Neuron (in vitro differentiated cells): ENCODE measurements around the gene PML.
"Not testable (repeated sequence)": the region's sequence is repeated elsewhere in the genome, so short reads cannot be mapped to it uniquely, and the experiment has no call there.

Experiments
- H2AFZ ChIP-seq: one replicate; pipeline ENCODE4 v1.6.1; 2013; ENCODE audit warnings: low read depth, mild to moderate bottlenecking, inconsistent platforms, low read length, moderate library complexity
- H3K27me3 ChIP-seq: one replicate; pipeline ENCODE4 v1.6.1; 2013; ENCODE audit warnings: low read length; ENCODE audit not compliant: insufficient read depth
- H3K36me3 ChIP-seq: one replicate; pipeline ENCODE4 v1.6.1; 2013; ENCODE audit warnings: low read length; ENCODE audit not compliant: insufficient read depth
- H3K4me1 ChIP-seq: one replicate; pipeline ENCODE4 v1.6.1; 2013; ENCODE audit warnings: low read length; ENCODE audit not compliant: insufficient read depth
- H3K4me3 ChIP-seq: 2 replicates; pipeline ENCODE4 v1.5.1; 2013; ENCODE audit warnings: mild to moderate bottlenecking, low read length, moderate library complexity
- H3K9me3 ChIP-seq: one replicate; pipeline ENCODE4 v1.6.1; 2013; ENCODE audit warnings: low read length

Gene PML

GRCh38 chr15:73952913-73953750, 41.4 kb upstream of the PML start:
- Histone ChIP-seq H3K9me3 (no peaks in the 10 kb centered on the region), H3K27me3 (peaks cover 9% of the 10 kb centered on the region), H3K4me1 (peaks cover 23% of the 10 kb centered on the region), H2AFZ (no peak overlapping the region), H3K36me3 (peaks cover 3% of the 10 kb centered on the region), H3K4me3 (no peak overlapping the region)

GRCh38 chr15:73954188-73955145, 40.0 kb upstream of the PML start:
- Histone ChIP-seq H3K36me3 (peaks cover 3% of the 10 kb centered on the region), H3K4me3 (no peak overlapping the region), H3K9me3 (no peaks in the 10 kb centered on the region), H3K4me1 (peaks cover 23% of the 10 kb centered on the region), H2AFZ (no peak overlapping the region), H3K27me3 (peaks cover 9% of the 10 kb centered on the region)

- Histone ChIP-seq H3K4me1 (peaks cover 23% of the 10 kb centered on the region), H3K4me3 (no peak overlapping the region), H3K36me3 (no peaks in the 10 kb centered on the region)
These were observed 39.2 kb upstream of the PML start for GRCh38 chr15:73955326-73955725.

GRCh38 chr15:73955861-73956742, 38.4 kb upstream of the PML start:
- Histone ChIP-seq H3K36me3 (no peaks in the 10 kb centered on the region), H2AFZ (no peak overlapping the region), H3K4me3 (no peak overlapping the region), H3K9me3 (no peaks in the 10 kb centered on the region), H3K27me3 (peaks cover 9% of the 10 kb centered on the region), H3K4me1 (peaks cover 20% of the 10 kb centered on the region)

More at GRCh38 chr15:73955326-73955725, 39.2 kb upstream of the PML start:
- H3K9me3 ChIP-seq, result no peaks in the 10 kb centered on the region
- H3K27me3 ChIP-seq, result peaks cover 9% of the 10 kb centered on the region
- H2AFZ ChIP-seq, result no peak overlapping the region

GRCh38 chr15:73956743-73957135, 37.8 kb upstream of the PML start:
- Histone ChIP-seq H3K4me3 (no peak overlapping the region), H3K27me3 (peaks cover 9% of the 10 kb centered on the region), H2AFZ (no peak overlapping the region), H3K9me3 (no peaks in the 10 kb centered on the region), H3K36me3 (no peaks in the 10 kb centered on the region), H3K4me1 (peaks cover 14% of the 10 kb centered on the region)

GRCh38 chr15:73957276-73957675, 37.2 kb upstream of the PML start:
- Histone ChIP-seq H3K36me3 (no peaks in the 10 kb centered on the region), H3K4me1 (peaks cover 9% of the 10 kb centered on the region), H2AFZ (no peak overlapping the region), H3K4me3 (no peak overlapping the region), H3K27me3 (peaks cover 9% of the 10 kb centered on the region), H3K9me3 (no peaks in the 10 kb centered on the region)

GRCh38 chr15:73957785-73958184, 36.7 kb upstream of the PML start:
- Histone ChIP-seq H3K9me3 (no peaks in the 10 kb centered on the region), H3K4me3 (no peak overlapping the region), H3K4me1 (peaks cover 6% of the 10 kb centered on the region), H2AFZ (no peak overlapping the region), H3K27me3 (peaks cover 9% of the 10 kb centered on the region), H3K36me3 (no peaks in the 10 kb centered on the region)

- H3K4me1 ChIP-seq, result no peaks in the 10 kb centered on the region
- H3K27me3 ChIP-seq, result peaks cover 9% of the 10 kb centered on the region
- H3K9me3 ChIP-seq, result no peaks in the 10 kb centered on the region
- H2AFZ ChIP-seq, result no peak overlapping the region
- no peaks in the 10 kb centered on the region for H3K36me3 ChIP-seq
- no peak overlapping the region for H3K4me3 ChIP-seq
These were observed 35.4 kb upstream of the PML start for GRCh38 chr15:73959012-73959581.

- H3K36me3 ChIP-seq, result no peaks in the 10 kb centered on the region
These were observed 34.7 kb upstream of the PML start for GRCh38 chr15:73959801-73960200.

GRCh38 chr15:73960472-73961070, 33.9 kb upstream of the PML start:
- not testable (repeated sequence) for H3K27me3 ChIP-seq, H2AFZ ChIP-seq, H3K9me3 ChIP-seq, H3K4me3 ChIP-seq, H3K36me3 ChIP-seq, H3K4me1 ChIP-seq

More at GRCh38 chr15:73959801-73960200, 34.7 kb upstream of the PML start:
- Histone ChIP-seq H3K4me1 (no peaks in the 10 kb centered on the region), H3K4me3 (no peak overlapping the region), H3K9me3 (no peaks in the 10 kb centered on the region), H3K27me3 (peaks cover 9% of the 10 kb centered on the region), H2AFZ (no peak overlapping the region)

GRCh38 chr15:73962433-73962832, 32.1 kb upstream of the PML start:
- no peak overlapping the region for H3K4me3 ChIP-seq
- H3K27me3 ChIP-seq, result peaks cover 5% of the 10 kb centered on the region
- no peaks in the 10 kb centered on the region for H3K36me3 ChIP-seq
- no peak overlapping the region for H2AFZ ChIP-seq
- H3K9me3 ChIP-seq, result no peaks in the 10 kb centered on the region
- H3K4me1 ChIP-seq, result peaks cover 11% of the 10 kb centered on the region

GRCh38 chr15:73964736-73965093, 29.8 kb upstream of the PML start:
- no peaks in the 10 kb centered on the region for H3K9me3 ChIP-seq
- no peaks in the 10 kb centered on the region for H3K36me3 ChIP-seq
- H3K27me3 ChIP-seq, result peaks cover 4% of the 10 kb centered on the region
- no peak overlapping the region for H2AFZ ChIP-seq
- peaks cover 11% of the 10 kb centered on the region for H3K4me1 ChIP-seq
- H3K4me3 ChIP-seq, result no peak overlapping the region
